ENCODE measurements around the gene TMEM213. TPM values are rescaled to one million over a fixed set of nuclear protein-coding genes. Genes with fewer than 3 reads are reported as not detected.

The TMEM213 gene
- total RNA-seq, 1 donor from 2014 or later, result not detected

DNA sequence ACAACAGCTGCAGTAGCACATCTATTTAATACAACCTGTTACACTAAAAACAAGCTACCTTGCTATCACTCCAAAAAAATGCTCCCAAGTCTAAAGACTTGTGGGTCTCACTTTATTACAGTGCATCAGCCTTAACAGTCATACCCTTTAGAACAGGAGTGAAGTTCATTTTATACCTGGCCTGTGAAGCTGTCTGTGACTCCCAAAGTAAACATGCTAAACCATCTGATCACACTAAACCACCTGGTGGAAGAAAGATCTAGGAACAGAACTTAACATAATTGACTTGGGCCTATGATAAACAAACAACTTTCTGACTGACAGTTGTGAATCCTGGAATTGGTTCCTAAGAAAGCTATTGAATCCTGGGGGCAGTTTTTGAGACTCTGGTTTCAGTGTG, 81.1 kb downstream of the TMEM213 start:
- Mint-ChIP-seq H3K36me3 (ENCODE audit: low read depth) (no peaks in the 10 kb centered on the region), H3K9me3 (no peaks in the 10 kb centered on the region), H3K27ac (no peak overlapping the region), H3K4me1 (peaks cover 27% of the 10 kb centered on the region), H3K27me3 (no peaks in the 10 kb centered on the region), H3K4me3 (no peak overlapping the region)
- intact Hi-C loops (cut with micrococcal nuclease), result loop anchor here (5.0 to 10.0 kb wide), 2 partner anchors 127 to 874 kb away; partner anchors contain the start of gene CREB3L2
- no peak for DNase-seq

DNA sequence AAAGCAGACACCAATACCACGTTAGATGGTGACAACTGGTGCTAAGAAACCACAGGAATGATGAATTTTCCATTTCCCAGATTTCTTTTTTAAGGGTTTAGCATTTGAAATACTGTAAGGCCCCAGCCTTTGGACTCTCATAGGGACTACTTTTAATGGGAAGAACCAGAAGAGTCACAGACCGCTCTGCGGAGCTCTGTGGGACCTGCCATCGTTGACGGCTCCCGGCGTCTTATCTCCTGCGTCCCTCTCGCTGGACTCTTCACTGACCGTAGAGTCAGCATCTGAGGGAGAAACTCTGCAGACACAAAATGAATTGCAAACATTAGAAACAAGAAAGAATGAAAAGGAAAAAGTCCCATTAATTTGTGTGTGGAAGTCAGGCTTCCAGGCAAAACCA, 81.6 kb downstream of the TMEM213 start:
- intact Hi-C loops (cut with micrococcal nuclease), result loop anchor here (5.0 to 10.0 kb wide), 2 partner anchors 127 to 875 kb away; partner anchors contain the start of gene CREB3L2
- peaks cover 25% of the 10 kb centered on the region for H3K4me1 Mint-ChIP-seq
- DNase-seq, result no peak
- no peaks in the 10 kb centered on the region for H3K27me3 Mint-ChIP-seq
- H3K27ac Mint-ChIP-seq, result no peak overlapping the region
- no peak overlapping the region for H3K4me3 Mint-ChIP-seq
- no peaks in the 10 kb centered on the region for H3K9me3 Mint-ChIP-seq
- no peaks in the 10 kb centered on the region for H3K36me3 Mint-ChIP-seq (ENCODE audit: low read depth)

DNA sequence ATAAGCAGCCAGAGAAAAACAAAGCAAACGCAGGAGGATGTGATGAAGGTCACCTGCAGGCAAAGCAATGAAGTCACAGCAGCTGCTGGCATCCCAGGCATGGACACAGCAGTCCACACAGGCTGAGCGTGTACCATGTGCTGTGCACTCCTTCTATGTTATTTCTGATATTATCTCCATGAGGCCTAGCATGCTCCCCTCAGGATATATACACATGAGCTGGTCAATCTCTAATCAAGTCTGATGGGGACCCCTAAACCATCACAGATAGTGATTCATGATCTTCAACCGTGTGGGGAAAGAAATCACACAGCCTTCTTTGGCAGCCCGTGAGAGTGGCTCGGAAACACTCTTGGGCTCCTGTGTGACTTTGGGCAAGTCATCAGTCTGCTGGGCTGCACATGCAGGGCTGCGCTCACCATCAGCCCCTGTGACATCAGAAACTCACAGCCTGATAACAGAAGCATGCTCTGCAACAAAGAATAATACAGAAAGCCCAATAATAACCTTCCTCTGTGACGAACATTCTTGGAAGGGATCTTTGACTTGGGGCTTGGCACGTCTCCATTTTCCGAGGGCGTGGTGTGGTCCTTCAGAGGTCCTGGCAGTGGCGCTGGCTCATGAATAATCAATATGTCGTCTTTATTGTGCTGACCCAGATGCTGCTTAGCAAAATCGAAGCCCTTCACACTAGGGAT, 83.2 kb downstream of the TMEM213 start:
- no peaks in the 10 kb centered on the region for H3K27me3 Mint-ChIP-seq
- intact Hi-C loops (cut with micrococcal nuclease), result no loop called here
- no peak for DNase-seq
- no peaks in the 10 kb centered on the region for H3K36me3 Mint-ChIP-seq (ENCODE audit: low read depth)
- no peak overlapping the region for H3K27ac Mint-ChIP-seq
- peaks cover 22% of the 10 kb centered on the region for H3K4me1 Mint-ChIP-seq
- H3K4me3 Mint-ChIP-seq, result no peak overlapping the region
- H3K9me3 Mint-ChIP-seq, result no peaks in the 10 kb centered on the region

GRCh38 chr7:138881579-138882188, 83.9 kb downstream of the TMEM213 start:
- Mint-ChIP-seq H3K27ac (peak overlapping the region; percentile 51), H3K36me3 (ENCODE audit: low read depth) (no peaks in the 10 kb centered on the region), H3K4me1 (peaks cover 21% of the 10 kb centered on the region), H3K9me3 (no peaks in the 10 kb centered on the region), H3K4me3 (no peak overlapping the region), H3K27me3 (no peaks in the 10 kb centered on the region)
- no peak for DNase-seq
- intact Hi-C loops (cut with micrococcal nuclease), result no loop called here

GRCh38 chr7:138882249-138882648, 84.5 kb downstream of the TMEM213 start:
- Mint-ChIP-seq H3K9me3 (no peaks in the 10 kb centered on the region), H3K27me3 (no peaks in the 10 kb centered on the region), H3K27ac (peak overlapping the region; percentile 61), H3K4me1 (peaks cover 19% of the 10 kb centered on the region), H3K4me3 (no peak overlapping the region), H3K36me3 (ENCODE audit: low read depth) (no peaks in the 10 kb centered on the region)
- intact Hi-C loops (cut with micrococcal nuclease), result no loop called here
- DNase-seq, result no peak

DNA sequence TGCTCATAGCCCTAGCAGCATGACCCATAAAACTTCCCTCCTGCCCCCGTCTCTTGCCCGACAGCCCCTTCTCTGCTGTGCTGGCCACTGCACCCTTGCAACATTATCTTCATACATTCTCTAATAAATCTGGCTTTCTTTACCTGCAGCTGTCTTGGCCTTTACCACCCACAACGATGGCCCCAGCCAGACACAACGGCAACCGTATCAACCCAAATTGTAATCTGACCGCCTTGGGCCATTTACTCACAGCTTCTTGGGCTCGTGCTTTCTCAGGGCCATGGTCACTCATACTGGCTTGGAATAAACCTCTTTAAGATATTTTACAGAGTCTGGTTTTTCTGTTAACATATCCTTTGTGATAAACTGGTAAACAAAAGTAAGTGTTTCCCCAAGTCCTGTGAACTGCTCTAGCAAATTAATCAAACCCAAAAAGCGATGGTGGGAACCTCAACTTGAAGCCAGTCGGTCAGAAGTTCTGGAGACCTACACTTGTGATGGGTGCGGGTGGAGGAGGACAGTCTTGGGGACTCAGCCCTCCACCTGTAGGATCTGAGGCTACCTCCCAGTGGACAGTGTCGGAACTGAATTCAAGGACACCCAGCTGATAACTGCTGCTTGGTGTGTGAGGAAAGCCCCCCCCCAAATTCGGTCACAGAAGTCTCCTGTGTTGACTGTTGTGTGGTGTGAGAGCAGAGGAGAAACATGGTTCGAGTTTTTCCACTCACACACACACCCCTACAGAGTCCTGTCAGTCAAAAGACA, 87.8 kb downstream of the TMEM213 start:
- Mint-ChIP-seq H3K27ac (no peak overlapping the region), H3K4me3 (no peak overlapping the region), H3K27me3 (peaks cover 3% of the 10 kb centered on the region), H3K4me1 (peaks cover 23% of the 10 kb centered on the region), H3K36me3 (ENCODE audit: low read depth) (no peaks in the 10 kb centered on the region), H3K9me3 (no peaks in the 10 kb centered on the region)
- intact Hi-C loops (cut with micrococcal nuclease), result loop anchor here (1.0 kb wide), 3 partner anchors 18 to 190 kb away; no protein-coding TSS in a partner anchor
- DNase-seq, result no peak

- Mint-ChIP-seq H3K27me3 (peaks cover 8% of the 10 kb centered on the region), H3K4me1 (peaks cover 22% of the 10 kb centered on the region), H3K4me3 (no peak overlapping the region), H3K36me3 (ENCODE audit: low read depth) (no peaks in the 10 kb centered on the region), H3K27ac (peak overlapping the region; percentile 43), H3K9me3 (no peaks in the 10 kb centered on the region)
- DNase-seq, result peak; percentile 90
- intact Hi-C loops (cut with micrococcal nuclease), result loop anchor here (1.0 kb wide), 3 partner anchors 17 to 189 kb away; no protein-coding TSS in a partner anchor
Observed at GRCh38 chr7:138886501-138886917, 88.7 kb downstream of the TMEM213 start.

DNA sequence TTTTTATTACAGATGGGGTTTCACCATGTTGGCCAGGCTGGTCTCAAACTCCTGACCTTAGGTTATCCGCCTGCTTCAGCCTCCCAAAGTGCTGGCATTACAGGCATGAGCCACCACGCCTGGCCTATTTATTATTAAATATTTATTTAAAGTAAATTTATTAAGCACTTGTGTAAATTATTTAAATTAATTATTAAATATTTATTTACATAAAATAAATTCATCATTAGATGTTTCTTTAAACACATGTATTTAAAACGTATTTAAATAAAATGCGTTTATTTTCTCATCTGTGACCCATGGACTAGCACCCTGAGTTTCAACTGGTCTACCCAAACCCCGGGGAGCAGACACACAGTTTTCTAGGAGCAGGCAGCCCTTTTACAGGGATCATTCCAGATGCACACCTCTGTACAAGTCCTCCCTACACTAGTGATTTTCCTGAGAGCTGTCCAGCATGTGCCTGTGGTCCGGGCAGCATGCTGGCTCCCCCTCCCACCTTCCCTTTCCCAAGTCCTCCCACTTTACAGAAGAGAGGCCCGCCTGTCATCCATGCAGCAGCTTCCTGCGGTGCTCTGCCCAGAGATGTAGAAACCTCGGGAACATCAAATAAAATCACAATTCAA, 89.4 kb downstream of the TMEM213 start:
- Mint-ChIP-seq H3K4me1 (peaks cover 16% of the 10 kb centered on the region), H3K9me3 (no peaks in the 10 kb centered on the region), H3K4me3 (no peak overlapping the region), H3K27ac (peak overlapping the region; percentile 37), H3K36me3 (ENCODE audit: low read depth) (no peaks in the 10 kb centered on the region), H3K27me3 (peaks cover 10% of the 10 kb centered on the region)
- intact Hi-C loops (cut with micrococcal nuclease), result no loop called here
- no peak for DNase-seq

Other genes with a start within 250 kb of the TMEM213 start
- not detected in 2 replicates for gene SVOPL, start 96.6 kb upstream of the TMEM213 start, total RNA-seq
- gene ATP6V0A4, start 202 bp downstream of the TMEM213 start, total RNA-seq, result not detected in 2 replicates
- gene KIAA1549, start 183.4 kb downstream of the TMEM213 start, total RNA-seq, result 0.77 and 0.95 TPM in 2 replicates
- 36.5 and 38.5 TPM in 2 replicates for gene ZC3HAV1L, start 238.0 kb downstream of the TMEM213 start, total RNA-seq

Data from activated CD4-positive, alpha-beta T cell treated with anti-CD3 and anti-CD28 coated beads, Interleukin-2, amount 10 ng/mL, durations not matched to agents 24 days and 14 days (primary cell).